UCSD-AML1 (cell line): ENCODE data around the gene RSBN1L.

ENCODE experiments used
- DNase-seq: peaks from one replicate; lab custom pipeline; 2025; ENCODE audit not compliant: unreplicated experiment; lab: John Stamatoyannopoulos, UW

RSBN1L gene

GRCh38 chr7:77799078-77799964 is 103.1 kb downstream of the RSBN1L start:
- DNase-seq, result peak; percentile 33

GRCh38 chr7:77800158-77800557 is 103.9 kb downstream of the RSBN1L start:
- peak; percentile 11 for DNase-seq

GRCh38 chr7:77800730-77801129 is 104.5 kb downstream of the RSBN1L start:
- no peak for DNase-seq

GRCh38 chr7:77802557-77803405 is 106.5 kb downstream of the RSBN1L start:
- DNase-seq, result no peak

- DNase-seq, result no peak
Observed at GRCh38 chr7:77806425-77806824, 110.2 kb downstream of the RSBN1L start.

- DNase-seq, result no peak
Observed at GRCh38 chr7:77808517-77808916, 112.3 kb downstream of the RSBN1L start.

GRCh38 chr7:77811516-77812289 is 115.4 kb downstream of the RSBN1L start:
- no peak for DNase-seq

- DNase-seq, result no peak
Observed at GRCh38 chr7:77812290-77812685, 116.0 kb downstream of the RSBN1L start.

- no peak for DNase-seq
Observed at GRCh38 chr7:77813180-77813579, 116.9 kb downstream of the RSBN1L start.

- DNase-seq, result no peak
Observed at GRCh38 chr7:77819021-77819420, 122.8 kb downstream of the RSBN1L start.

GRCh38 chr7:77820967-77821366 is 124.7 kb downstream of the RSBN1L start:
- no peak for DNase-seq

- no peak for DNase-seq
Observed at GRCh38 chr7:77822269-77822668, 126.0 kb downstream of the RSBN1L start.

GRCh38 chr7:77823787-77824186 is 127.5 kb downstream of the RSBN1L start:
- no peak for DNase-seq

GRCh38 chr7:77824636-77825035 is 128.4 kb downstream of the RSBN1L start:
- no peak for DNase-seq

- DNase-seq, result no peak
Observed at GRCh38 chr7:77825131-77825530, 128.9 kb downstream of the RSBN1L start.

GRCh38 chr7:77826300-77826699 is 130.0 kb downstream of the RSBN1L start:
- DNase-seq, result no peak

GRCh38 chr7:77827999-77828398 is 131.7 kb downstream of the RSBN1L start:
- DNase-seq, result no peak

- DNase-seq, result no peak
Observed at GRCh38 chr7:77830649-77831355, 134.5 kb downstream of the RSBN1L start.

- no peak for DNase-seq
Observed at GRCh38 chr7:77831481-77831880, 135.2 kb downstream of the RSBN1L start.

- DNase-seq, result no peak
Observed at GRCh38 chr7:77831953-77832352, 135.7 kb downstream of the RSBN1L start.
